Left lung (tissue), 10 donors: ENCODE measurements around the gene WNT2B. TPM values are rescaled to one million over a fixed set of nuclear protein-coding genes. Genes with fewer than 3 reads are reported as not detected.
A peak's percentile ranks its signal among the peaks of the same experiment; 100 is the strongest.

Experiments
- ATAC-seq: fragments of 200-7000 bp; cut with Tn5 transposase; one replicate; pipeline ENCODE4 v1.9.1; 2020; ENCODE audit warnings: moderate library complexity
- DNase-seq, 4 donors: peaks; one replicate each; pipeline ENCODE4 v3.0.0-alpha.2; 2013 to 2020
- H3K27ac ChIP-seq, 2 donors: fragments of 200-600 bp; sonication (generic) in 1 of 2; one replicate each; pipeline versions ENCODE4 v1.5.0 to v1.8.0; 2020 to 2021
- H3K27me3 ChIP-seq, 2 donors: fragments of 200-600 bp; sonication (generic) in 1 of 2; one replicate each; pipeline versions ENCODE4 v1.5.0 to v1.8.0; 2020 to 2021
- H3K36me3 ChIP-seq, 2 donors: fragments of 200-600 bp; sonication (generic) in 1 of 2; one replicate each; pipeline versions ENCODE4 v1.5.0 to v1.8.0; 2020 to 2021
- H3K4me1 ChIP-seq, 2 donors: fragments of 200-600 bp; one replicate each; pipeline ENCODE4 v1.8.0; 2021
- H3K4me3 ChIP-seq, 2 donors: fragments of 200-600 bp; sonication (generic) in 1 of 2; one replicate each; pipeline versions ENCODE4 v1.5.0 to v1.8.0; 2020 to 2021; ENCODE audit warnings: mild to moderate bottlenecking in 1 of 2
- H3K9me3 ChIP-seq, 2 donors: fragments of 200-600 bp; sonication (generic) in 1 of 2; one replicate each; pipeline versions ENCODE4 v1.5.0 to v1.8.0; 2020 to 2021
- intact Hi-C, 2 donors: fragments of 100-400 bp; cut with DNase I; formaldehyde crosslinking; loops; one replicate each; pipeline versions ENCODE4 v1.11.2 to v1.14.2; 2022
- polyA plus RNA-seq, 6 donors: library from polyadenylated mRNA; unstranded; fragments of 120-200 nt; gene quantifications; one replicate each; pipeline ENCODE4 v1.2.1, GENCODE V29; 2013; ENCODE audit not compliant: insufficient read length in 6 of 6
- total RNA-seq, 2 donors: library from RNA; stranded (reverse); fragmentation: NEBNext Ultra II Directional; extraction: Animal tissue kit (Norgen Biotek cat#: 25700); gene quantifications; one replicate each; pipeline ENCODE4 v1.2.1, GENCODE V29; 2021
- TF ChIP-seq, protein P1 (sequence below), 2 donors: fragments of 200-600 bp; sonication (generic) in 1 of 2; IDR thresholded peaks; one replicate each; pipeline versions ENCODE4 v1.5.0 to v1.8.0; 2021; ENCODE audit warnings: antibody characterized with exemption in 2 of 2
- donor health status: DM: no; HTN: yes; CAD: no.
- donor health status: DM: no; HTN: no; CAD: no.

WNT2B gene
- total and polyA plus RNA-seq, 8 donors: 3.6 to 6.1 (median 5.0) TPM

GRCh38 chr1:112492076-112492475 is 16.7 kb upstream of the WNT2B start:
- intact Hi-C loops: no loop called here
- no peaks in the 10 kb centered on the region for H3K4me1 ChIP-seq
- ATAC-seq (no peak), DNase-seq (no peak)
- TF ChIP-seq, protein P1, sequence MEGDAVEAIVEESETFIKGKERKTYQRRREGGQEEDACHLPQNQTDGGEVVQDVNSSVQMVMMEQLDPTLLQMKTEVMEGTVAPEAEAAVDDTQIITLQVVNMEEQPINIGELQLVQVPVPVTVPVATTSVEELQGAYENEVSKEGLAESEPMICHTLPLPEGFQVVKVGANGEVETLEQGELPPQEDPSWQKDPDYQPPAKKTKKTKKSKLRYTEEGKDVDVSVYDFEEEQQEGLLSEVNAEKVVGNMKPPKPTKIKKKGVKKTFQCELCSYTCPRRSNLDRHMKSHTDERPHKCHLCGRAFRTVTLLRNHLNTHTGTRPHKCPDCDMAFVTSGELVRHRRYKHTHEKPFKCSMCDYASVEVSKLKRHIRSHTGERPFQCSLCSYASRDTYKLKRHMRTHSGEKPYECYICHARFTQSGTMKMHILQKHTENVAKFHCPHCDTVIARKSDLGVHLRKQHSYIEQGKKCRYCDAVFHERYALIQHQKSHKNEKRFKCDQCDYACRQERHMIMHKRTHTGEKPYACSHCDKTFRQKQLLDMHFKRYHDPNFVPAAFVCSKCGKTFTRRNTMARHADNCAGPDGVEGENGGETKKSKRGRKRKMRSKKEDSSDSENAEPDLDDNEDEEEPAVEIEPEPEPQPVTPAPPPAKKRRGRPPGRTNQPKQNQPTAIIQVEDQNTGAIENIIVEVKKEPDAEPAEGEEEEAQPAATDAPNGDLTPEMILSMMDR (IDR thresholded peaks at IDR 0.05): no peak
- H3K4me3 ChIP-seq: no peak overlapping the region
- no peak overlapping the region for H3K27ac ChIP-seq
- no peaks in the 10 kb centered on the region for H3K27me3 ChIP-seq
- H3K36me3 ChIP-seq: no peaks in the 10 kb centered on the region
- H3K9me3 ChIP-seq: no peaks in the 10 kb centered on the region

GRCh38 chr1:112493351-112493750 is 15.4 kb upstream of the WNT2B start:
- Histone ChIP-seq H3K27me3 (no peaks in the 10 kb centered on the region), H3K27ac (no peak overlapping the region), H3K4me3 (no peak overlapping the region), H3K9me3 (no peaks in the 10 kb centered on the region), H3K36me3 (no peaks in the 10 kb centered on the region), H3K4me1 (no peaks in the 10 kb centered on the region)
- ATAC-seq (no peak), DNase-seq (no peak)
- TF ChIP-seq, protein P1 (IDR thresholded peaks at IDR 0.05): no peak
- intact Hi-C loops: no loop called here

- Histone ChIP-seq H3K36me3 (no peaks in the 10 kb centered on the region), H3K4me3 (no peak overlapping the region), H3K9me3 (no peaks in the 10 kb centered on the region), H3K27ac (no peak overlapping the region), H3K4me1 (peaks cover 0 to 3% of the 10 kb centered on the region in 2 donors), H3K27me3 (peaks cover 0 to 19% of the 10 kb centered on the region in 2 donors)
- TF ChIP-seq, protein P1 (IDR thresholded peaks at IDR 0.05): no peak
- no peak for ATAC-seq
- intact Hi-C loops: no loop called here
- no peak for DNase-seq
Measured at GRCh38 chr1:112496290-112496689, 12.5 kb upstream of the WNT2B start.

GRCh38 chr1:112501810-112502641 is 6.7 kb upstream of the WNT2B start:
- Histone ChIP-seq H3K27me3 (peaks cover 3 to 70% of the 10 kb centered on the region in 2 donors), H3K9me3 (no peaks in the 10 kb centered on the region), H3K4me1 (peaks cover 4 to 17% of the 10 kb centered on the region in 2 donors), H3K4me3 (peak overlapping the region; percentile 27 to 40), H3K36me3 (no peaks in the 10 kb centered on the region), H3K27ac (no peak overlapping the region)
- peak; percentile 63 to 89 (median 74) for DNase-seq
- intact Hi-C loops: loop anchor here in 1 of 2 donors (10.0 kb wide), 1 partner anchor 113 kb away; the partner anchor contains the start of genes CAPZA1 and ST7L
- peak; percentile 89 for ATAC-seq
- TF ChIP-seq, protein P1 (IDR thresholded peaks at IDR 0.05): peak; percentile 41 to 71

GRCh38 chr1:112502826-112503225 is 5.9 kb upstream of the WNT2B start:
- peak in 1 of 4 donors; percentile 13 for DNase-seq
- H3K27ac ChIP-seq: no peak overlapping the region
- H3K4me3 ChIP-seq: no peak overlapping the region
- H3K4me1 ChIP-seq: peaks cover 6 to 22% of the 10 kb centered on the region in 2 donors
- ATAC-seq: no peak
- intact Hi-C loops: loop anchor here in 1 of 2 donors (10.0 kb wide), 1 partner anchor 112 kb away; the partner anchor contains the start of genes CAPZA1 and ST7L
- TF ChIP-seq, protein P1 (IDR thresholded peaks at IDR 0.05): no peak
- no peaks in the 10 kb centered on the region for H3K36me3 ChIP-seq
- no peaks in the 10 kb centered on the region for H3K9me3 ChIP-seq
- peaks cover 4 to 78% of the 10 kb centered on the region in 2 donors for H3K27me3 ChIP-seq
